Astrocyte (in vitro differentiated cells and primary cell): ENCODE data around the gene CTDSPL.

ENCODE experiments used
- CTCF ChIP-seq: IDR thresholded peaks from 2 replicates; pipeline ENCODE4 v1.5.1; 2011; ENCODE audit warnings: low read depth, mild to moderate bottlenecking, inconsistent platforms, low read length, moderate library complexity; ENCODE audit not compliant: insufficient read depth
- EZH2 ChIP-seq: IDR thresholded peaks from 2 replicates; pipeline ENCODE4 v1.6.1; 2012; ENCODE audit warnings: mild to moderate bottlenecking, low read length, inconsistent platforms; ENCODE audit not compliant: insufficient read depth

- TF ChIP-seq CTCF, result no peak
- no peak for TF ChIP-seq EZH2
Observed at GRCh38 chr3:37953707-37954394, 92.2 kb downstream of the CTDSPL start.
